Stimulated activated CD8-positive, alpha-beta memory T cell treated with anti-CD3 and anti-CD28 coated beads, Interleukin-12 subunit alpha, Interleukin-12 subunit beta, amount 100 ng/mL, for 24 hours (primary cell): ENCODE data around the gene GBE1.
A peak's percentile ranks its signal among the peaks of the same experiment; 100 is the strongest.
"Not testable (repeated sequence)": the region's sequence is repeated elsewhere in the genome, so short reads cannot be mapped to it uniquely, and the experiment has no call there.

Experiments
- DNase-seq: peaks from one replicate; pipeline ENCODE4 v3.0.0-alpha.2; 2020; ENCODE audit errors: extremely low read depth

Gene GBE1

DNA sequence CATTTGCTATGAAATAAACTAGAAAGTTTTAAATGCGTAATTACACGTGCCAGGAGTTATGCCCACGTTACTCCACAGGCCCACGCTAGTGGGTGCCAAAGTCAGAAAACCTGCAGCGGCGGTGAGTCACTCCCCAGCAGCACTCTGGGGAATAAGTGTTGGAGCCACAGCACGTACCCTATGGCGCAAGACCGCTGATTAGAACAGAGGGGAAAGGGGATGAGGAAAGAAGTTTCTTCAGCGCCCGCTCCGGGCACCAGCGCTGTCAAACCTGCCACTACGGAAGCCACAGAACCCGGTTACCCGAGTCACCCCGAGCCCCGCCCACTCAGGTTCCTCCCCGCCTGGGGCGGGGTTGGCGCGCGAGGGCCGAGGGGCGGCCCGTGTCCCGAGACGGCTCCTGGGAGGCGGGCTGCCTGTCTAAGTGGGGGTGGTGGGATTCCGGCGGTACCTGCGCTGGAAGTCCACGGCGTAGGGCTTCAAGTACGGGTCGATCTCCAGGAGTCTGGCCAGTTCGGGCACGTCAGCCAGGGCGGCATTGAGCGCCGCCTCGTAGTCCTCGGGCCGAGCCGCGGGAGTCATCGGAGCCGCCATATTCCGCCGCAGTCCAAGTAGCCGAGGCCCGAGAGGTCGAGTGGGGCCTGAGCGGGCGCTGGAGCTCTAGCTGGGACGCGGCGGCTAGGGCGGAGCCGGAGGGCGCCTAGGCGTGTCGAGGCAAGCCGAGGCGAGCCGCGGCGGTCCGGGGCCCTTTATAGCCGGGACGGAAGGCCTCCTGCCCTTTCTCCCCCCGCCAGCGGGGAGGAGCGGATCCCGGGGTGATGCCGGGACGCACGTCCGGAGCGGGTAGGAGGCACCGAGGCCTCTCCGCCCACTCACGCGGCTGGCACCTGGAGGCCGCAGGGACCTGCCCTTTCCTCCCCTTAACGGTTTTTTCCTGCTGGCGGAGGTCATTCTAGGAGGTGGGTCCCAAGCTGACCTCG is at the start of gene GBE1:
Gene GBE1, minus strand, starts transcription at position 722 of the 980 bp plus-strand sequence. Its CDS starts 128 bp downstream, at position 594.
- peak; percentile 82 for DNase-seq

- DNase-seq: no peak
Observed at GRCh38 chr3:81808900-81809299, 47.5 kb upstream of the GBE1 start.

GRCh38 chr3:81799403-81799802 is 38.0 kb upstream of the GBE1 start:
- no peak for DNase-seq

- DNase-seq: no peak
Observed at GRCh38 chr3:81793410-81793809, 32.0 kb upstream of the GBE1 start.

DNA sequence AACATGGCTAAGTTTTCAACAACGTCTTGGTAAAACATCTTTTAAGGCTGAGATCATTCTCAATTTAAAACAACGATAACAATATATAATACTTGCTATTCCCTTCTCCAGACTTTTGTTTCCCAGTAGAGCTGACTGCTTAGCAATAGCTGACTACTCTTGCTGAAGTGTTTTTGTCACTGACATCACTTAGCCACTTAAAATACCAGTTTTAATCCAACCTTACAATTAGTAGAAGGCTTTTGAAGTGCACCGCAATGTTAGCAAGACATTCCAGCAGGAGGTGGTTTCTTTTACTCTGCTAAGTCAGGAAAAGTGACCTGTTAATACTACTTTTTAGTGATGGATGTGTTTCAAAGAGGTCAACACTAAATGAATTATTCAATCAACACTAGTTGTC is 28.7 kb upstream of the GBE1 start:
- no peak for DNase-seq

DNA sequence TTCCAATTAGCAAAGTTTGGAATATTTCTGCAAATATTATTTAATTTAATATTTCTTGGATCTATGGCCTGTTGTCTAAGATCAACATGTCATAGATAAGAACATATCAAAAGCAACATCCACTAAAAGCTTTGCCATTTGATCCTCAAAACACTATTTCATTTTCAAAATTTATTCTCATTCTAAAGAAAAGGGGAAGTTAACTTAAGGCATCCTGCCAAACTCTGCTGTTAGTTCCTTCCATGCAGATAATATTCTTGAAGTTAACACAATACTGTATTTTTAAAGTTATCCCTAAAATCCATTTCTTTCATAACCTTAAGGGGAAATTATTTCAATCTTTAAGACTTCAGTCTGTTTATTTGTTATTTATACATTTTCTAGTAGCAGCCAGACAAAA is 28.2 kb upstream of the GBE1 start:
- no peak for DNase-seq

DNA sequence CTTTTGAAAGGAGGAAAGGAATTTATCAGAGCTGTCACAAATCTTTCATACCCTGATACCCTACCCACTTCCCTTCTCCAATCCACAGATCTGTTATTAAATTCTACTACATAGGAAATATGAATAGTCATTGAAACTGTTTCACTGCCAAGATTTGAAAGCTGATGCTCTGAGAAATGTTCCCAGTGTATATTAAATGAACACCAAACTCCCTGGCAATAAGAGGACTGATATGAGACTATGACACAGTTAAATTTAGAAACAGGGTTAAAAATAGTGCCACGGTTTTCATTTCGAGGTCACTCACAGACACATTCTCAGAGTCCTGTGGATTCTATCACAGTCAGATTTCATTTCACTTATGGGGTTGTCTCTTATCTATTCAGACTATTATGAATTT is 27.2 kb upstream of the GBE1 start:
- no peak for DNase-seq

DNA sequence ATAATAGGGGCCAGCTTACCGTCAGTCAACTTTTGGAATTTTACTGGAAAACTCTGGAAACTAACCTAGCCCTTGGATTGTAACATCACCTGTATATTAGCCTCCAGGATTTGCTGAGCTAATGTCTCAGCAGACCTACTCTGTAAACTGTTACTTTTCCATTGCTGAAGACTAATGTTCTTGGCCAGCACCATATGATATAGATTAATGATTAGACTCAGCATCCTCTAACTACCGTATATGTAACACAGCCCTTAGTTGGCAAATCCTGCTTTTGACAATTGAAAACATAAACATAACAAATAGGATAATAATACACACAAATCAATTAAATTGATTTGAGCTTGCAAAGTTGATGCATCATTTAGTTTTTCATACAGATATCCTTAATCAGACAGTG is 26.6 kb upstream of the GBE1 start:
- no peak for DNase-seq

- no peak for DNase-seq
Observed at GRCh38 chr3:81782585-81782984, 21.1 kb upstream of the GBE1 start.

DNA sequence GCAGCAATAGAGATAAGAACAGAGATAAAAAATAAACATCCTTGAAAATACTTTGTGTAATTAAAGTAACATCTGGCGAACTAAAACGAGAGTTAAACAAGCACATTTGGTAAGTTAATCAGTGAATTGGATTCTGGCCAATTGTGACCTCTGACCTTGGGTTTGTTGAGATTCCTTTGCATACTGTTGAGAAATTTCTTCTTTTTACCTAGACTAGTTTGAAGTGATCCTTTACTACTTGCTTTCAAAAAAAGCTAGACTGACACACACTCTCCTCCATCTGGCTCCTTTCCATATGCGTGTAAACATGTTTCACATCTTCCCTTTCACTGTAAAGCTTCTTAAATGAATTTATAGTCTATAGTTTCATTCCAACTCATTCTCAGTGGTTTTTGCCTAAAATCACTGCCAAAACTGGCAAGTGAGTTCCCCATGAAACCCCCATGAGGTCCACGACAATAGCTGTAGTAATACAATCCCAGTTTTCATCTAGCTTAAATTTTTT is 17.3 kb upstream of the GBE1 start:
- DNase-seq: no peak

DNA sequence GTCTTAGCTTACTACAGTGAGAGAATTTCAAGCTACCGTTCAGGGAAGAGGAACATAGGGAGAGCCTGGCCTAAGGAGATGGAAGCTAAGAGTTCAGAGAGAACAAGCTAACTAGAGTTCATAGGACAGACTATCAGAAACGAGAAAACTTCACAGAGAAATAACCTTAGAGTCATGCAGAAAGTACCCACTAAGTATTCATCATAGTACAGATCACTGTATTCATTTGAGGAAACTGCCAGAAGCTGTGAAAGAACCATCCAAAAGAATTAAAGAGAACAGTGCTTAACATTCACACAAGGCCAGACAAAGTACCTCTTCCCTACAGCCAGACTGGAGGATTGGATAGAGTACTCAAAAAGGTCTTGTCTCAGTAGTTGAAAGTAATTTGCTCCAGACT is 15.2 kb upstream of the GBE1 start:
- no peak for DNase-seq

- no peak for DNase-seq
Observed at GRCh38 chr3:81770710-81771109, 9.3 kb upstream of the GBE1 start.

- DNase-seq: no peak
Observed at GRCh38 chr3:81769299-81769698, 7.9 kb upstream of the GBE1 start.

DNA sequence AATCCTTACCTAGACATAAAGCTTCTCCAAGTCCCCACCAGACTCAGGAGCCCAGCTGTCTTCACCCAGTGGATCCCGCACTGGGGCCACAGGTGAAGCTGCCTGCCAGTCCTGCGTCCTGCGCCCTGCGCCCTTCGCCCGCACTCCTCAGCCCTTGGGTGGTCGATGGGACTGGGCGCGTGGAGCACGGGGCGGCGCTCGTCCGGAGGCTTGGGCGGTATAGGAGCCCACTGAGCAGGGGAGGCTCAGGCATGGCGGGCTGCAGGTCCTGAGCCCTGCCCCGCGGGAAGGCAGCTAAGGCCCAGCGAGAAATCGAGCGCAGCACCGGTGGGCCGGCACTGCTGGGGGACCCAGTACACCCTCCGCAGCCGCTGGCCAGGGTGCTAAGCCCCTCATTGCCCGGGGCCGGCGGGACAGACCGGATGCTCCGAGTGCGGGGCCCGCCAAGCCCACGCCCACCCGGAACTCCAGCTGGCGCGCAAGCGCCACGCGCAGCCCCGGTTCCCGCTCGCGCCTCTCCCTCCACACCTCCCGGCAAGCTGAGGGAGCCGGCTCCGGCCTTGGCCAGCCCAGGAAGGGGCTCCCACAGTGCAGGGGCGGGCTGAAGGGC is 5.9 kb upstream of the GBE1 start:
- DNase-seq: not testable (repeated sequence)

DNA sequence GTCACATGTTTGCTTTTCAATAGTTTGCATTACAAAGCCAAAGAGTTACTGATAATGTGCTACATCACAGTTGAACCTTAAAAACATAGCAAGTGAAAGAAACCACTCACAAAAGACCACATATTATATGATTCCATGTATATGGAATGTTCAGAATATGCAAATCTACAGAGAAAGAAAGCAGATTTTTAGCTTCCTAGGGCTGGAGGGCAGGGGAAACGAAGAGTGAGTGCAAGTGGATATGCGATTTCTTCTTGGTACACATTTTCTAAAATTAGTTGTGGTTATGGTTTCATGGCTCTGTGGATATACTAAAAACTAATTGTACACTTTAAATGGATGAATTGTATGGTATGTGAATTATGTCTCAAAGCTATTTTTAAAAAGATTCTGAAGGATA is 4.0 kb upstream of the GBE1 start:
- no peak for DNase-seq

DNA sequence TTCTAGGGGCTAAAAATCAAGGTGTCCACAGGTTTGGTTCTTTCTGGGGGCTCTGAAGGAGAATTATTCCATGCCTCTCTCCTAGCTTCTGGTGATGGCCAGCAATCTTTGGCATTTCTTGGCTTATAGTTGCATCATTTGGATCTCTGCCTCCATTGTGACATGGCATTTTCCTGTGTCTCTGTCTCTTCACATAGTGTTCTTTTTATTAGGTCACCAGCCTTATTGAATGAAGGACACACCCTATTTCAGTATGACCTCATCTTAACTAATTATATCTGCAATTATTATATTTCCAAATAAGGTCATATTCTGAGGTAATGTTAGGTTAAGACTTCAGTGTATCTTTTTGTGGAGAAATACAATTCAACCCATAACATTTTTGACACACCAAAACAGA is 3.2 kb upstream of the GBE1 start:
- no peak for DNase-seq

DNA sequence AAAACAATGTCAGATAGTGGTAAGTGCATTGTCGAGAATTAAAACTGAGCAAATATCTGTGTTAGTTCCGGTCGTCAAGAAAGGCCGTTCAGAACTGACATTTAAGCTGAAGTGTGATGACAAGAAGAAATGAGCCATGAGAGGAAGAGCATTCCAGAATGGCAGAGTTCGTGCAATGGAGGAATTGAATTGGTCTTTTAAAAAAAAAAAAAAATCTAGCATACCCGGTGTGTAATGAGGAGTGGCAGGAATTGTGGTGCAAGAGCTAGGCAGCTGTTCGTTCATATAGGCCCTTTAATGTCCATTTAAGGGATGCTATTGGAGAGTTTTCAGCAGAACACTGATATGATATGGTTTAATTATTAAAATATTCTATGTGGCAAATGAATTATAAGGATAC is 2.6 kb upstream of the GBE1 start:
- DNase-seq: no peak

- DNase-seq: no peak
Observed at GRCh38 chr3:81763001-81763400, 1.6 kb upstream of the GBE1 start.

DNA sequence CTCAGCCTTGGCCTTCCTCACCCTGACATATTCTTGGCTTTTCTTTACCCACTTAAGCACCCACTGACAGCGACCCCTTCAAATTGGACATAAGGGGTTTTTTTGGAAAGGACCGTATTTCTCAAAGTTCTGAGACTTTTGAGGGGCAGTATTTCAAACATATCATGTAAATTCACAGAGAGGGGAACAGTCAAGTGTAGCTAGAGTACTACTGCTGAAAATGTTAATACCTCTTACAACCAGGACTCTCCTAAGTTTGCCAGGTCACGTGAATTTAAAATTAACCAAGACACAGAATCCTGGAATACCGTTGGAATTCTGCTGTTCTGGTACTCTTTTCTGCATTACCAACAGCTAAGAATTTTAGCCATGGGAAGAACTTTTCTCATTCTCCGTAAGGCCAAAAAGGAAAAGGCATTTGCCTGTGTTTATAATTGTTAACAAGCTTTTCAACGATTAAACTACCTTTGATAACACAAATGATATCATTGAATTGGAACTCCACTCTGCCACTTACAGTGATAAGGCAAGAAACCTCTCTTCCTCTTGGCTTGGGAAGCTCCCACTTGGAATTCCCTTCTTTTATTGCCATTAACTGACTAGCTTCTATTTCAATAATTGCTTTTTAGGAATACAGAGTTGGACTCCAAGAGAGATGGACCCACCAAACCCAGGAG is 597 bp upstream of the GBE1 start:
- no peak for DNase-seq

- no peak for DNase-seq
Observed at GRCh38 chr3:81760215-81760614, 1.2 kb downstream of the GBE1 start.

GRCh38 chr3:81758771-81759170 is 2.7 kb downstream of the GBE1 start:
- DNase-seq: not testable (repeated sequence)

DNA sequence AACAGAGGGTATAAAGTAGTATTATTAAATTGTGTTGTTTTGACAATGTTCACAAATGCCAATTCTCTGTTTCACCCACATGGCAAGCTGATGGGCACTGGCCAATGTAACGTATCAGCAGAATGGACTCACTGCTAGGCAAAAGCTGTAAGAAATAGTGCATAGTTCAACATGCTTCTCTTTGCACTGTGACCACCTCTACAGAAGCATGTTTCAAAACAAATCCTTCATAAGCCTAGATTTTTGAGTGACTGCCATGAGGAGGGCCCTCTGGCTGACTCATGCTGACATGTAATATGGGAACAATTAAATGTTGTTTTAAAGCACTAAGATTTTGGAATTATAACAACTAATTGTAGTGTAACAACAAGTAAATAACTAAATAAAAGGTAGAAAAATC is 3.2 kb downstream of the GBE1 start:
- DNase-seq: no peak
